GM10847 (cell line): ENCODE measurements around the gene TNNT3.

ENCODE experiments used
- POLR2A ChIP-seq: IDR thresholded peaks from 2 replicates; pipeline ENCODE4 v1.6.1; 2011; ENCODE audit not compliant: insufficient read length; ENCODE audit errors: extremely low read depth

TNNT3 gene

DNA sequence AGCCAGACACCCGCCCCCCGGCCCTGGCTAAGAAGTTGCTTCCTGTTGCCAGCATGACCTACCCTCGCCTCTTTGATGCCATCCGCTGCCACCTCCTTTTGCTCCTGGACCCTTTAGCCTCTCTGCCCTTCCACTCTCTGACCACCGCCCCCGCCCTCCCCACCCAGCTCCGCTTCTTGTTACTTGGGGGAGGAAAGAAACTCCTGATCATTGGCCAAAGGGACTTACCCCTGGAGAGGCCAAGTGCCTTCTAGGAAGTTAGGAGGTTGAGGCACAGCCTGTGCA is 27.7 kb upstream of the TNNT3 start, which contains the start of gene PRR33:
PRR33 (minus strand) TSS at position 65 of the 285 bp plus-strand sequence. CDS start 1,311 bp downstream, outside the sequence.
- no peak for TF ChIP-seq POLR2A

DNA sequence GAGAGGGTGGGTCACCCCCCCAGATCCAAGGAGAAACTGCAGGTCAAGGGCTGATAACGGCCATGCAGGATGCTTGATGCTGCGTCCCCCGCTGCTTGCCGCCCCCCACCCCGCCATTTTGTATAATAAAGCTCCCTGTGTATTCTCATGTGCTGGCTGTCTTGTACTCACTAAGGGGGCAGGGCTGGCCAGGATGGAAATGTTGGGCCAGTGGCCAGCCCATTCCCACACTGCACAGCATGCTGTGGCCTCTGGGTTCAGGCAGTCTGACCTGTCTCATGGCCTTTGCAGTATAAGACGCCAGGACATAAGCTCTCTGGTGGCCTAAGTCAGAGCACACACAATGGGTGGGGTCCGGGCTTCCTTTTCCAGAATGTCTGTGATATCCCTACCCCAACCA is 27.4 kb upstream of the TNNT3 start:
- TF ChIP-seq POLR2A = no peak

DNA sequence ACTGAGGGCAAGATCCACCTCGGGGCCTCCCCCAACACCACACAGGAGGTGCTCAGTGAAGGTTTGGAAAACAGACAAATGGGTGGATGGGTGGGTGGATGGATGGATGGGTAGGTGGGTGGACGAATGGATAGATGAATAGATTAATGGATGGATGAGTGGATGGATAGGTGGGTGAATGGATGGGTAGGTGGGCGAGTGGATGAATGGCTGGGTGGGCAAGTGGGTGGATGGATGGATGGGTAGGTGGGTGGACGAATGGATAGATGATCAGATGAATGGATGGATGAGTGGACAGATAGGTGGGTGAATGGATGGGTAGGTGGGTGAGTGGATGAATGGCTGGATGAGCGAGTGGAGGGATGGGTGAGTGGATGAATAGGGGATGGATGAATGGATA is 26.9 kb upstream of the TNNT3 start:
- TF ChIP-seq POLR2A = no peak

DNA sequence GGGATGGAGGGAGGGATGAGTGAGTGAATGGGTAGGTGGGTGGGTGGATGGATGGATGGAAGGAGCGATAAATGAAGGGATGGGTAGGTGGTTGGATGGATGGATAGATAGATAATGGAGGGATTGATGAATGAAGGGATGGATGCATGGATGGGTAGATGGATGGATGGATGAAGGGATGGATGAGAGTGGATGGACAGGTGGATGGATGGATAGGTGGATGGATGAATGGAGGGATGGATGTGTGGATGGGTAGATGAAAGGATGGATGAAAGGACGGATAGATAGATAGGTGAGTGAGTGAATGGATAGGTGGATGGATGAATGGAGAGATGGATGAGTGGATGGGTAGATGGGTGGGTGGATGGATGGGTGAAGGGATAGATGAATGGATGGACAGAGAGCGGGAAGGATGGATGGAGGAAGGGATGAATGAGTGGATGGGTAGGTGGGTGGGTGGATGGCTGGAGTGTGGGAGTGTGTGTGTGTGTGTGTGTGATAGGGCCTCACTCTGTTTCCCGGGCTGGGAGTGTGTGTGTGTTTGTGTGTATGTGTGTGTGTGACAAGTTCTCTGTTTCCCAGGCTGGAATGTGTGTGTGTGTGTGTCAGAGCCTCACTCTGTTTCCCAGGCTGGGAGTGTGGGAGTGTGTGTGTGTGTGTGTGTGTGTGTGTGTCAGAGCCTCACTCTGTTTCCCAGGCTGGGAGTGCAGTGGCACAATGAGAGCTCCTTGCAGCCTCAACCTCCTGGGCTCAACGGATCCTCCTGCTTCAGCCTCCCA is 25.7 kb upstream of the TNNT3 start:
- TF ChIP-seq POLR2A = no peak

DNA sequence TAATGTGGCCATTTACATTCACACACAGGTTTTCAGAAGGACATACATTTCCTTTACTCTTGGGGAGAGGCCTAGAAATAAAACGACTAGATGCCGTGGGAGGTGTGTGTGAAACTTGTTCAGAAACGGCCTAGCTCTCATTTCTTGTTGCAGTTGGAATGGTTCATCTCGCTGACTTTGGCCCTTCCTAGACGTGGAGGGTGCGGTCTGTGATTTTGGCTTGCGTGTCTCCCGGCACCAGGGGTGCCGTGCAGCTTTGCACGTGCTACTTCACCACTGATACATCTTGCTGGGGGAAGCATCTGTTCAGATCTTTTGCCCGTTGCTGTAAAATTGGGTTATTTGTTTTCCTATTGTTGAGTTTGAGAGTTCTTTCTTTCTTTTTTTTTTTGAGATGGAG is 24.7 kb upstream of the TNNT3 start:
- TF ChIP-seq POLR2A = no peak

DNA sequence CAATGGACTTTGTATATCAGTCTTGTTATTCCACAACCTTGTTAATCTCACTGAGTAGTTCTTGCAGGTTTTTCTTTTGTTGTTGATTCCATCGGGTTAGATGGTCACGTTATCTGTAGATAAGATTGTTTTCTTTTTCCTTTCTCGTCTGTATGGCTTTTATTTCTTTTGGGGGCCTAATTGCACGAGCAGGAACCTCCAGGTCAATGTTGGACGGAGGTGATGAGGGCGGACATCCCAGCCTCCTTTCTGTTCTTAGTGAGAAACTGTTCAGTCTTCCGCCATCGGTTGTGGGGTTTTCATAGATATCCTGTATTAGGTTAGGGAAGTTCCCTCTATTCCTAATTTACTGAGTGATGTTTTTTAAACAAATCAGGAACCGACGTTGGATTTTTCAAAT is 23.0 kb upstream of the TNNT3 start:
- TF ChIP-seq POLR2A = no peak

DNA sequence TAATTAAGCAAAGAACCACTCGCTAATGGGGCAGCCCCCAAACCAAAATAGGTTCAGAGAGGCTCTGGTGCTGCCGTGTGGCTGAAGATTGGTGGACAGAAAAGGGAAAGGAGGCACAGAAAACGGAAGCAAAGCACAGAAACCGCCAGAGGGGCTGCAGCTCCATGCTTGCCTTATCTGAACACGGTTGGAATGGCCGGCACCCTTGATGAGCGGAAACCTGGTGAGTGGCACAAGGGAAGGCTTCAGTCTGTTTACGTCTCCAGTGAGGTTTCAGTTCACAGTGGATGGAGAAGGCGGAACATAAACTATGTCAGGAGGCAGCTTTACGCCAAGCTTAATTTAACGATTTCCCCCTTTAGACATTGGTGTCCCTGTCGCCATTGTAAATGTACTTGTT is 22.6 kb upstream of the TNNT3 start:
- no peak for TF ChIP-seq POLR2A

DNA sequence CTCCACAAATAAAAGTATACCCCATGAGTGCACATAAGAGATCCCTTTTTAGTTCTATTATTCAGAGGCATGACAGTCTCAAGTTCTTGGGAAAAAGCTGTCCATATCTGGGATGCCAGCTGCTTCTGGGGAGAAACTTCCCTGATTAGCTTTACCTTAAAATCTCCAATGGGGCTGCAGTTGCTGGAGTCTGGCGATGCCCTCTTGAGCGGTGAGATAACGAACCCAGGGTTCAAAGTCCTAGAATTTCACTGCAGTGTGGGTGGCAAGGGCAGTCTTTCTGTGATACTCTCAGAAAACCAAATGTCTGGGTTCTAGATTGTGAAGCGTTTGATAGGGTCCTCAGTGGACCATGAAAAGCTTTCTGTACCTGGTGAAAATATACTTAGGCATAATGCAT is 20.4 kb upstream of the TNNT3 start:
- TF ChIP-seq POLR2A = no peak

DNA sequence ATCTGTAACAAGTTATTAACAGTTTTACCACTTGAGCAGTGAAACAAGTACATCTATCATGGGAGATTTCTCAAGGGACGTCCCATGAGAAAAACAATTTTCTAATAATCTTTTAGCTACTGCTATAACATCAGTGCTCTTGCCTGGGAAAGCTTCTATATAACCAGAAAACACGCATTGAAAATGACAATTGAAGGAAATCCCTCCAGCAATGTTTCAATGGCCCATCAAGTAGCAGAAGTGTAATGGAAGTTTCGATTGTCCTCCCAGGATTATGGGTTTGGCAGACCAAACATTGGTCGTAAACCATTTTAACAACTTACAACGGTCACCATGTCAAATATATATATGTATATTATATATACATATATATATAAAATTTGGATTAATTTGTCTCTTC is 19.8 kb upstream of the TNNT3 start:
- TF ChIP-seq POLR2A = no peak

DNA sequence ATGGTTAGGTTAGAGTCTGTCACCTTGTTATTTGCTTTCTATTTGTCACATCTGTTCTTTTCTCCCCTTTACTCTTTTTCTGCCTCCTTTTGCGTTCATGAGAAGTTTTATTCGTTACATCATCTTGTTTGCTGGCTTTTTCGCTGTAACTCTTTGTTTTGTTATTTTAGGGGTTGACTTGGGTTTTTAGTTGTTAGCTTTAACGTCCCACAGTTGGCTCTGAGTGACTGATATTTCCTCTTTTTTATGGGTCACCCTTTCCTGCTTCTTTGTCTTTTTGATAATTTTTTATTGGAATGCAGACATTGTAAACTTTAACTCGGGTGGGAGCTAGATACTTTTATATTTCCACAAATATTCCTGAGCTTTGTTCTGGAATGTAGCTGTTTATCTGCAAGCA is 13.3 kb upstream of the TNNT3 start:
- TF ChIP-seq POLR2A = no peak

DNA sequence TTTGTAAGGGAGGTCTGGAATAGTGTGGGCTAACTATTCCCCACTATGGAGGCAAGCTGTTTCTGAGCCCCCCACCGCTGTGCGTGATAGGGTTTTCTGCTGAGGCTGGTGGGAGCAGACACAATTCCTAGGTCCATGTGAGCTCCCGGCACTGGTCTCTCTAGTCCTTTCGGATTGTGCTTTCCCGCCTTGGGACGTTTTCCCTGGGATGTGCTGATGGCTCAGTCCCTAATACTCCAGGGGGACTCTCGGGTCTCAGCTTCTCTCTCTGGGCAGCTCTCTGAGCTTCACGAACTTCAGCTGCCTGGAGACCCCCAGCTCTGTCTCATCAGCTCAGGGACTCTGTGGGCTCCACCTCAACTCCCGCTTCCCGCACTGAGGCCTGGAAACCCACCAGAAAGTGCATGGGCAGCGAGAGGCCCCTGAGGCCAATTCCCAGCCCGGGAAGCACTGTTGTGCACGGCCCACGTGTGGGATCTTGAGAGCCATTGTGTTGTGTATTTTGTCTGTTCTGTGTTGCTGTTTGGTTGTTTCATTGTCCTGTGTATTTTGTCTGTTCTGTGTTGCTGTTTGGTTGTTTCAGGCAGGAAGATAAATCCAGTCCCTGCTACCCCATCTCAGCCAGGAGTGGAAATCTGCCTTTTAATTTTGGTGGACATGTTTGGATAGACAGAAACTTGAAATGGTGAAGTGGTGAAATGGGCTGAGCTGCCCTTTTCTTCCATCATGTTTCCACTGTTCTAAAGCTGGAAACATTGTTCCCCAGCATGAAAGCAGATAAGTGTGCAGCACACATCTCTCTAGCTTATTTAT is 12.7 kb upstream of the TNNT3 start:
- TF ChIP-seq POLR2A = no peak

DNA sequence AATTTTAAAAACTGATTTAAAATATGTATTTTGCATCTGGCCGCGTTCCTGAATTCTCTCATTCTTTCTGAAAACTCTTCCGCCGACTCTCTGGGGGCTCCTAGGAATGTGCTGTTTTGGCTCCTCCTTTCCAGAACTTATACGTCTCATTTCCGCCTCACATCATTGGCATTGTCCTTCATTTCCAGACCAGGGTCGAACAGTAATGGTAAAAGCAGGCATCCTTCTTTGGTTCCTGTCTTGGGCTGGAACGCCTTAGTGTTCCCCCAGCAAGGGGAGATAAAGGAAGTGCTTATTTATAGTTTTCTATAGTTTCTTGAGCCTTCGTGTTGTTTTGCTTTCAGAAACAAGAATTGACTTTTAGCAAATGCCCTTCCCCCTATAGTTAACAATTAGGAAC is 10.9 kb upstream of the TNNT3 start:
- no peak for TF ChIP-seq POLR2A

DNA sequence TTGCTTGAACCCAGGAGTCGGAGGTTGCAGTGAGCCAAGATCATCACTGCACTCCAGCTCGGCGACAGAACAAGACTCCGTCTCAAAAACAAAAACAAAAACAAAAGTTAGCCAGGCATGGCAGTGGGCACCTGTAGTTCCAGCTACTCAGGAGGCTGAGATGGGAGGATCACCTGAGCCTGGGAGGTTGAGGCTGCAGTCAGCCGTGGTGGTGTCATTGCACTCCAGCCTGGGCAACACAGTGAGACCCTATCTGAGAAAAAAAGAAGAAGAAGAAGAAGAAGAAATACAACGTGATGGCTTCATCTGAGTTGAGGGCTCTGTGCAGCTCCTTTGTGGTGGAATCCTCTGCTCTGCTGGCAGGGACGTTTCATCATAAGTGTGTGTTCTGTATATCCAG is 10.0 kb upstream of the TNNT3 start:
- no peak for TF ChIP-seq POLR2A

DNA sequence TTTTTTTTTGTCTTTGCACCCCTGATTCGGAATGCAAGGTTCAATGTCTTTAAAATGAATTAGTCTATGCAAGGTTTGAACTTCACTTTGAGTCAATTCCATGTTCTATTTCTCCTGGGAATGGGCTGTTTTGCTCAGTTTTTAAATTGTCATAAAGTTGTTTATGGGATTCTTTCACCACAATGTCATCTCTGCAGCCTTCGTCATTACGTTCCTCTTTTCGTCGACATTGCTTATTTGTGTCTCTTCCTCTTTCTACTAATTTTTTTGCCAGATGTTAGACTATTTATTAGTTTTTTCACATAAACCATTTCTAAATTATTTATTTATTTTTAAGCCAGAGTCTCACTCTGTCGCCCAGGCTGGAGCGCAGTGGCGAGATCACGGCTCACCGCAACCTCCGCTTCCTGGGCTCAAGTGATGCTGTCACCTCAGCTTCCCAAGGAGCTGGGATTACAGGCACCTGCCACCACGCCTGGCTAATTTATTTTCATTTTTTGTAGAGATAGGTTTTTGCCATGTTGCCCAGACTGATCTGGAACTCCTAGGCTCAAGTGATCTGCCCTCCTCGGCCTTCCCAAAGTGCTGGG is 7.1 kb upstream of the TNNT3 start:
- no peak for TF ChIP-seq POLR2A

DNA sequence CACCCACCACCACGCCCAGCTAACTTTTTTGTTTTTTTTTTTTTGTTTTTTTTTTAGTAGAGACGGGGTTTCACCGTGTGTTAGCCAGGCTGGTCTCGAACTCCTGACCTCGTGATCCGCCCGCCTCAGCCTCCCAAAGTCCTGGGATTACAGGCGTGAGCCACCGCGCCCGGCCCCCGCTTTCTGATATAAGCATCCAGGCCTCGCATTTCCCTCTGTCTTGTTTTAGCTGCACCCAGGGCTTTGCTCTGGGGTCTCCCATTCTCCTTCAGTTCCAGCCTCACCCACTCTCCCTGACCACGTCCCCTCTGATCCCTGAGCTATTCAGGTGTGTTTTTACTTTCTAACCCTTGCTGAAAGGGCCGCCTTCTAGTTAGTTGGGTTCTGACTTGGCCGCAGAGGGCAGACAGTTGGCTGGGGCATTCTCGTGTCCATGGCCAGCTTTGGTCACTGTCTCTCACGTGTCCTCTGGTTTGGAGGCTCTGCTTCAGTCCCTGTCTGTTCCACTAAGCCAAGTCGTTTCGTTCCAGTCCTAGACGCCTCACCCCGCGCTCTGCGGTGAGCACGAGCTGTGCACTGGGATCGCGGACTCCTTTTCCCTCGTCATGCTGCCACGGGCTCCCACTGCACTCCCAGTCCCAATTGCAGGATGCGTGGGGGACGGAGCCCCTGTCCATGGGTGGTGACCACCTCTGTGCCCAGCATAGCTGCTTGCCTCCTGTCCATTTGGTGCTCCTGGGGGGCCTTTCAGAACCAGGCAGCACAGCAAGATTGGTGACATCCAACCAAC is 6.0 kb upstream of the TNNT3 start:
- TF ChIP-seq POLR2A = no peak

DNA sequence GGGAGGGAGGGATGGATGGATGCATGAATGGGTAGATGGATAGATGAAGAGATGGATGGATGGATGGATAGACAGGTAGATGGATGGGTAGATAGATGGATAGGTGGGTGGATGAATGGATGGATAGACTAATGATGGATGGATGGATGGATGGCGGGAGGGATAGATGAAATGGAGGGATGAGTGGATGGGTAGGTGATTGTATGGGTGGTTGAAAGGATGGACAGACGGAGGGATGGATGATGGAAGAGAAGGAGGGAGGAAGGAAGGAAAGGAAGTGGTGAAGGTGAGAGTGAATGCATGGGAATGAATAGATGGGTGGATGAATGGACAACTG is 3.7 kb upstream of the TNNT3 start:
- no peak for TF ChIP-seq POLR2A
